GM23338 (cell line): ENCODE data around the gene RNGTT. TPM values are rescaled to one million over a fixed set of nuclear protein-coding genes. Genes with fewer than 3 reads are reported as not detected.

Source experiments
- ATAC-seq: fragments of 200-7000 bp; cut with Tn5 transposase; 3 replicates; pipeline ENCODE4 v1.9.1; 2020
- DNase-seq: peaks from one replicate; pipeline ENCODE4 v3.0.0-alpha.2; 2015; ENCODE audit warnings: low spot score
- H2AFZ ChIP-seq: fragments of 200-600 bp; sonication (generic); 2 replicates; pipeline ENCODE4 v1.8.0; 2016; ENCODE audit warnings: antibody characterized with exemption, mild to moderate bottlenecking, moderate library complexity
- H3F3A ChIP-seq: fragments of 200-600 bp; sonication (generic); replicated peaks from 2 replicates; pipeline ENCODE4 v1.8.0; 2017; ENCODE audit warnings: antibody characterized with exemption, mixed run types, low read depth
- H3K27ac ChIP-seq: fragments of 200-600 bp; sonication (generic); 2 replicates; pipeline ENCODE4 v1.6.1; 2016; ENCODE audit warnings: low read depth
- H3K27me3 ChIP-seq: fragments of 200-600 bp; sonication (generic); 2 replicates; pipeline ENCODE4 v1.8.0; 2016; ENCODE audit warnings: mild to moderate bottlenecking, mixed run types, moderate library complexity; ENCODE audit not compliant: insufficient read depth
- H3K36me3 ChIP-seq: fragments of 200-600 bp; sonication (generic); 2 replicates; pipeline ENCODE4 v1.8.0; 2016; ENCODE audit warnings: mild to moderate bottlenecking; ENCODE audit not compliant: insufficient read depth
- H3K4me1 ChIP-seq: fragments of 200-600 bp; sonication (generic); 2 replicates; pipeline ENCODE4 v1.8.0; 2016; ENCODE audit warnings: mild to moderate bottlenecking, moderate library complexity; ENCODE audit not compliant: insufficient read depth
- H3K4me2 ChIP-seq: fragments of 200-600 bp; sonication (generic); 2 replicates; pipeline ENCODE4 v1.7.1; 2017; ENCODE audit warnings: mixed run types
- H3K4me3 ChIP-seq: fragments of 200-600 bp; sonication (generic); 2 replicates; pipeline ENCODE4 v1.6.1; 2016; ENCODE audit warnings: mixed run types
- H3K79me2 ChIP-seq: fragments of 200-600 bp; sonication (generic); replicated peaks from 2 replicates; pipeline ENCODE4 v1.8.0; 2017; ENCODE audit warnings: mild to moderate bottlenecking; ENCODE audit not compliant: insufficient read depth
- H3K9me2 ChIP-seq: fragments of 200-600 bp; sonication (generic); 2 replicates; pipeline ENCODE4 v1.8.0; 2017; ENCODE audit not compliant: insufficient read depth
- H4K20me1 ChIP-seq: fragments of 200-600 bp; sonication (generic); replicated peaks from 2 replicates; pipeline ENCODE4 v1.8.0; 2017; ENCODE audit warnings: mild to moderate bottlenecking; ENCODE audit not compliant: insufficient read depth
- H3K27ac Mint-ChIP-seq: 2 replicates; pipeline ENCODE4 v1.8.0; 2020; ENCODE audit warnings: inconsistent platforms, mild to moderate bottlenecking, moderate library complexity, mixed read lengths
- H3K27me3 Mint-ChIP-seq: 3 replicates; pipeline ENCODE4 v1.8.0; 2022; ENCODE audit warnings: low read depth, mild to moderate bottlenecking, moderate library complexity, mixed read lengths, inconsistent platforms; ENCODE audit not compliant: insufficient read depth, poor library complexity
- H3K36me3 Mint-ChIP-seq: 3 replicates; pipeline ENCODE4 v1.8.0; 2021; ENCODE audit warnings: low read depth, mild to moderate bottlenecking, inconsistent platforms, moderate library complexity, mixed read lengths
- H3K4me1 Mint-ChIP-seq: 3 replicates; pipeline ENCODE4 v1.8.0; 2020; ENCODE audit warnings: mild to moderate bottlenecking, inconsistent platforms, mixed read lengths
- H3K4me3 Mint-ChIP-seq: 3 replicates; pipeline ENCODE4 v1.8.0; 2021; ENCODE audit warnings: moderate library complexity, mild to moderate bottlenecking, inconsistent platforms, mixed read lengths
- H3K9me3 Mint-ChIP-seq: 3 replicates; pipeline ENCODE4 v1.8.0; 2020; ENCODE audit warnings: moderate library complexity, mild to moderate bottlenecking, inconsistent platforms, mixed read lengths
- EZH2 ChIP-seq: fragments of 200-600 bp; sonication (generic); IDR thresholded peaks from one replicate; pipeline ENCODE4 v1.8.0; 2017; ENCODE audit warnings: antibody characterized with exemption, mild to moderate bottlenecking, low read depth; ENCODE audit not compliant: unreplicated experiment
- EZH2phosphoT487 ChIP-seq: fragments of 200-600 bp; sonication (generic); IDR thresholded peaks from one replicate; pipeline ENCODE4 v1.8.1; 2018; ENCODE audit warnings: antibody characterized with exemption; ENCODE audit not compliant: unreplicated experiment
- POLR2AphosphoS5 ChIP-seq: IDR thresholded peaks from 2 replicates; pipeline ENCODE4 v1.6.1; 2016; ENCODE audit warnings: antibody characterized with exemption, low read depth
- STAT1 ChIP-seq: IDR thresholded peaks from one replicate; pipeline ENCODE4 v1.6.1; 2016; ENCODE audit warnings: antibody characterized with exemption; ENCODE audit not compliant: unreplicated experiment
- ZNF331 ChIP-seq: fragments of 250-450 bp; sonication (Bioruptor Pico); IDR thresholded peaks from 2 replicates; pipeline ENCODE4 v1.5.0; 2020; ENCODE audit warnings: low read depth, mild to moderate bottlenecking, moderate library complexity
- polyA plus RNA-seq: library from polyadenylated mRNA; unstranded; fragments of >200 nt; fragmentation: Nextera tagmentation; extraction: Ambion mirVana; gene quantifications from 2 replicates; pipeline ENCODE4 v1.2.1, GENCODE V29; 2016
- total RNA-seq: library from RNA; depleted of rRNA; stranded (reverse); fragments of >200 nt; shearing (Covaris generic); gene quantifications from 2 replicates; pipeline ENCODE4 v1.2.3, GENCODE V29; 2014
- TF ChIP-seq, protein P1 (sequence below): fragments of 250-450 bp; sonication (Bioruptor Pico); IDR thresholded peaks from 2 replicates; pipeline ENCODE4 v1.5.0; 2020; ENCODE audit warnings: mild to moderate bottlenecking, moderate library complexity
- TF ChIP-seq, protein P2 (sequence below): IDR thresholded peaks from one replicate; pipeline ENCODE4 v1.6.1; 2018; ENCODE audit warnings: antibody characterized with exemption; ENCODE audit not compliant: unreplicated experiment
- TF ChIP-seq, protein P3 (sequence below), 2 experiments: fragments of 200-600 bp in 1 of 2; sonication (generic) in 1 of 2; conservative IDR thresholded peaks; 2 replicates each; pipeline versions ENCODE4 v1.5.1 to v1.6.1; 2016 to 2017; ENCODE audit warnings: antibody characterized with exemption in 2 of 2, low read depth in 2 of 2, mild to moderate bottlenecking in 2 of 2, moderate library complexity in 1 of 2

Gene RNGTT
- total and polyA plus RNA-seq, 2 experiments from 2014 or later: 11.2 to 29.2 TPM

DNA sequence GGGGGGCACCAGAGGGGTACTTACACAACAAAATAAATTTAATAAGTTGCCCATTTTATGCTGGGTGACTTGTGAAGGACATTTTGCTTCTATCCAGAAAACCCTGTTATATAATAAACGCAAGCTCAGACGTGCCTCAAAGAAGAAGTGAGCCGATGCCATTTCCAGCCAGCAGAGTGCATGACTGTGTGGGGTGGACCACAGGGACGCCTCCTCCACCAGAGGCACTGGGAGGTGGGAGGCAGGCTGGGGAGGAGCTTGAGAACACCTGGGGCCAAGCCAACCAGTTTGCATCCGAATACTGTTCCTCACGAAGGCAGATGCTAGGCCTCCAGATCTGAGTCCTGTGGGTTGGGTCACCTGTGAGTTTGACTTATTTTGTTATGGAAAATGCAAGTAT lies 363.8 kb downstream of the RNGTT start (continued):
- TF ChIP-seq, protein P1, sequence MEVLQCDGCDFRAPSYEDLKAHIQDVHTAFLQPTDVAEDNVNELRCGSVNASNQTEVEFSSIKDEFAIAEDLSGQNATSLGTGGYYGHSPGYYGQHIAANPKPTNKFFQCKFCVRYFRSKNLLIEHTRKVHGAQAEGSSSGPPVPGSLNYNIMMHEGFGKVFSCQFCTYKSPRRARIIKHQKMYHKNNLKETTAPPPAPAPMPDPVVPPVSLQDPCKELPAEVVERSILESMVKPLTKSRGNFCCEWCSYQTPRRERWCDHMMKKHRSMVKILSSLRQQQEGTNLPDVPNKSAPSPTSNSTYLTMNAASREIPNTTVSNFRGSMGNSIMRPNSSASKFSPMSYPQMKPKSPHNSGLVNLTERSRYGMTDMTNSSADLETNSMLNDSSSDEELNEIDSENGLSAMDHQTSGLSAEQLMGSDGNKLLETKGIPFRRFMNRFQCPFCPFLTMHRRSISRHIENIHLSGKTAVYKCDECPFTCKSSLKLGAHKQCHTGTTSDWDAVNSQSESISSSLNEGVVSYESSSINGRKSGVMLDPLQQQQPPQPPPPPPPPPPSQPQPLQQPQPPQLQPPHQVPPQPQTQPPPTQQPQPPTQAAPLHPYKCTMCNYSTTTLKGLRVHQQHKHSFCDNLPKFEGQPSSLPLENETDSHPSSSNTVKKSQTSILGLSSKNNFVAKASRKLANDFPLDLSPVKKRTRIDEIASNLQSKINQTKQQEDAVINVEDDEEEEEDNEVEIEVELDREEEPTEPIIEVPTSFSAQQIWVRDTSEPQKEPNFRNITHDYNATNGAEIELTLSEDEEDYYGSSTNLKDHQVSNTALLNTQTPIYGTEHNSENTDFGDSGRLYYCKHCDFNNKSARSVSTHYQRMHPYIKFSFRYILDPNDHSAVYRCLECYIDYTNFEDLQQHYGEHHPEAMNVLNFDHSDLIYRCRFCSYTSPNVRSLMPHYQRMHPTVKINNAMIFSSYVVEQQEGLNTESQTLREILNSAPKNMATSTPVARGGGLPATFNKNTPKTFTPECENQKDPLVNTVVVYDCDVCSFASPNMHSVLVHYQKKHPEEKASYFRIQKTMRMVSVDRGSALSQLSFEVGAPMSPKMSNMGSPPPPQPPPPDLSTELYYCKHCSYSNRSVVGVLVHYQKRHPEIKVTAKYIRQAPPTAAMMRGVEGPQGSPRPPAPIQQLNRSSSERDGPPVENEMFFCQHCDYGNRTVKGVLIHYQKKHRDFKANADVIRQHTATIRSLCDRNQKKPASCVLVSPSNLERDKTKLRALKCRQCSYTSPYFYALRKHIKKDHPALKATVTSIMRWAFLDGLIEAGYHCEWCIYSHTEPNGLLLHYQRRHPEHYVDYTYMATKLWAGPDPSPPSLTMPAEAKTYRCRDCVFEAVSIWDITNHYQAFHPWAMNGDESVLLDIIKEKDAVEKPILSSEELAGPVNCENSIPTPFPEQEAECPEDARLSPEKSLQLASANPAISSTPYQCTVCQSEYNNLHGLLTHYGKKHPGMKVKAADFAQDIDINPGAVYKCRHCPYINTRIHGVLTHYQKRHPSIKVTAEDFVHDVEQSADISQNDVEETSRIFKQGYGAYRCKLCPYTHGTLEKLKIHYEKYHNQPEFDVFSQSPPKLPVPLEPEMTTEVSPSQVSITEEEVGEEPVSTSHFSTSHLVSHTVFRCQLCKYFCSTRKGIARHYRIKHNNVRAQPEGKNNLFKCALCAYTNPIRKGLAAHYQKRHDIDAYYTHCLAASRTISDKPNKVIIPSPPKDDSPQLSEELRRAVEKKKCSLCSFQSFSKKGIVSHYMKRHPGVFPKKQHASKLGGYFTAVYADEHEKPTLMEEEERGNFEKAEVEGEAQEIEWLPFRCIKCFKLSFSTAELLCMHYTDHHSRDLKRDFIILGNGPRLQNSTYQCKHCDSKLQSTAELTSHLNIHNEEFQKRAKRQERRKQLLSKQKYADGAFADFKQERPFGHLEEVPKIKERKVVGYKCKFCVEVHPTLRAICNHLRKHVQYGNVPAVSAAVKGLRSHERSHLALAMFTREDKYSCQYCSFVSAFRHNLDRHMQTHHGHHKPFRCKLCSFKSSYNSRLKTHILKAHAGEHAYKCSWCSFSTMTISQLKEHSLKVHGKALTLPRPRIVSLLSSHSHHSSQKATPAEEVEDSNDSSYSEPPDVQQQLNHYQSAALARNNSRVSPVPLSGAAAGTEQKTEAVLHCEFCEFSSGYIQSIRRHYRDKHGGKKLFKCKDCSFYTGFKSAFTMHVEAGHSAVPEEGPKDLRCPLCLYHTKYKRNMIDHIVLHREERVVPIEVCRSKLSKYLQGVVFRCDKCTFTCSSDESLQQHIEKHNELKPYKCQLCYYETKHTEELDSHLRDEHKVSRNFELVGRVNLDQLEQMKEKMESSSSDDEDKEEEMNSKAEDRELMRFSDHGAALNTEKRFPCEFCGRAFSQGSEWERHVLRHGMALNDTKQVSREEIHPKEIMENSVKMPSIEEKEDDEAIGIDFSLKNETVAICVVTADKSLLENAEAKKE: 0 out of 2 replicates have a peak, but pooled peaks have one; percentile 34

DNA sequence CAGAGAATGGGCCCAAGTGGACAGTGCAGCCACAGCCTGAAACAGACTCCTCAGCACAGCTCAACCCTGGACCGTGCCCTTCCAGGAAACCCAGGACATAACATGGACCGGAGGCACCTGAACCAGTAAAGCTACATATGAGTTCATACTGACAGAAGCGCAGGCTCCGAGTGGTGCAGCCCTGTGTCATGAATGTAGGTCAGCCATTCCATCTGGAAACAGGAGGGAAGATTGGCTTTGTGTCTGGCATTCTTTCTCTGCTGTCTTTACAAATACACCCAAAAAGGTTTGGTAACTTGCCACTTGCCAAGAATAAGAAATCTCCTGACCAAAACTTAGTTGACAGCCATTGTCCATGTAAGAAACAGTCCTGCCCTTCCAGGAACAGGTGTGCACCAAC lies 366.6 kb downstream of the RNGTT start:
- Mint-ChIP-seq H3K4me1 (peaks cover 7% of the 10 kb centered on the region; the same call in 2 of the 3 replicates), H3K27ac (no peak overlapping the region), H3K36me3 (no peaks in the 10 kb centered on the region), H3K4me3 (no peak overlapping the region), H3K27me3 (peaks cover 2% of the 10 kb centered on the region), H3K9me3 (no peaks in the 10 kb centered on the region; the same call in 2 of the 3 replicates)
- no peaks in the 10 kb centered on the region for H3K27me3 ChIP-seq
- no peaks in the 10 kb centered on the region for H3K79me2 ChIP-seq
- DNase-seq (no peak), ATAC-seq (no peak)
- H3K9me2 ChIP-seq: peaks cover 30% of the 10 kb centered on the region
- no peak overlapping the region for H3K27ac ChIP-seq
- H2AFZ ChIP-seq: no peak overlapping the region
- 0 out of 2 replicates have a peak, but pooled peaks cover 5% of the 10 kb centered on the region for H3K4me1 ChIP-seq
- no peaks in the 10 kb centered on the region for H3K36me3 ChIP-seq
- H3K4me2 ChIP-seq: no peak overlapping the region
- TF ChIP-seq EZH2phosphoT487: no peak
- no peaks in the 10 kb centered on the region for H4K20me1 ChIP-seq
- no peak overlapping the region for H3K4me3 ChIP-seq
- H3F3A ChIP-seq: no peaks in the 10 kb centered on the region

DNA sequence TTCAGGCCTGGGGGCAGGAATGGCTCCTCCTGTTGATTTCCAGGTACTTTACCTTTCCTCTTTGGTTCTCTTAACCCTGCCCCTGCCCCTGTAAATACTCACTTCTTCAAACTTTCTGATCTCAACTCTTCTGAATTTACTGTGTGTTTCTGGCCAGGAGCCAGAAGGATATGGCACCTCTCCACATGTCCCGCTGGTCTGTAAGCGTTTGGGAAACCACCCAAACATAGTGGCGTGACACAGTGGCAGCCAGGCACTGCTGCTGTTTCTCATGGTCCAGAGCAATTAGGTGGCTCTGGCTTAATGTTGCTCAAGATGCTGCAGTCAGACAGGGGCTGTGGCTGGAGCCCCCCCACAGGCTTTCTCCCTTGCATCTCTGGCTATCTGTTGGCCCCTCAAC lies 374.5 kb downstream of the RNGTT start:
- ATAC-seq: no peak
- H3K27ac Mint-ChIP-seq: no peak overlapping the region
- TF ChIP-seq POLR2AphosphoS5: no peak
- TF ChIP-seq STAT1: no peak
- TF ChIP-seq, protein P2, sequence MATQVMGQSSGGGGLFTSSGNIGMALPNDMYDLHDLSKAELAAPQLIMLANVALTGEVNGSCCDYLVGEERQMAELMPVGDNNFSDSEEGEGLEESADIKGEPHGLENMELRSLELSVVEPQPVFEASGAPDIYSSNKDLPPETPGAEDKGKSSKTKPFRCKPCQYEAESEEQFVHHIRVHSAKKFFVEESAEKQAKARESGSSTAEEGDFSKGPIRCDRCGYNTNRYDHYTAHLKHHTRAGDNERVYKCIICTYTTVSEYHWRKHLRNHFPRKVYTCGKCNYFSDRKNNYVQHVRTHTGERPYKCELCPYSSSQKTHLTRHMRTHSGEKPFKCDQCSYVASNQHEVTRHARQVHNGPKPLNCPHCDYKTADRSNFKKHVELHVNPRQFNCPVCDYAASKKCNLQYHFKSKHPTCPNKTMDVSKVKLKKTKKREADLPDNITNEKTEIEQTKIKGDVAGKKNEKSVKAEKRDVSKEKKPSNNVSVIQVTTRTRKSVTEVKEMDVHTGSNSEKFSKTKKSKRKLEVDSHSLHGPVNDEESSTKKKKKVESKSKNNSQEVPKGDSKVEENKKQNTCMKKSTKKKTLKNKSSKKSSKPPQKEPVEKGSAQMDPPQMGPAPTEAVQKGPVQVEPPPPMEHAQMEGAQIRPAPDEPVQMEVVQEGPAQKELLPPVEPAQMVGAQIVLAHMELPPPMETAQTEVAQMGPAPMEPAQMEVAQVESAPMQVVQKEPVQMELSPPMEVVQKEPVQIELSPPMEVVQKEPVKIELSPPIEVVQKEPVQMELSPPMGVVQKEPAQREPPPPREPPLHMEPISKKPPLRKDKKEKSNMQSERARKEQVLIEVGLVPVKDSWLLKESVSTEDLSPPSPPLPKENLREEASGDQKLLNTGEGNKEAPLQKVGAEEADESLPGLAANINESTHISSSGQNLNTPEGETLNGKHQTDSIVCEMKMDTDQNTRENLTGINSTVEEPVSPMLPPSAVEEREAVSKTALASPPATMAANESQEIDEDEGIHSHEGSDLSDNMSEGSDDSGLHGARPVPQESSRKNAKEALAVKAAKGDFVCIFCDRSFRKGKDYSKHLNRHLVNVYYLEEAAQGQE: no peak
- TF ChIP-seq EZH2: no peak
- TF ChIP-seq, protein P3, sequence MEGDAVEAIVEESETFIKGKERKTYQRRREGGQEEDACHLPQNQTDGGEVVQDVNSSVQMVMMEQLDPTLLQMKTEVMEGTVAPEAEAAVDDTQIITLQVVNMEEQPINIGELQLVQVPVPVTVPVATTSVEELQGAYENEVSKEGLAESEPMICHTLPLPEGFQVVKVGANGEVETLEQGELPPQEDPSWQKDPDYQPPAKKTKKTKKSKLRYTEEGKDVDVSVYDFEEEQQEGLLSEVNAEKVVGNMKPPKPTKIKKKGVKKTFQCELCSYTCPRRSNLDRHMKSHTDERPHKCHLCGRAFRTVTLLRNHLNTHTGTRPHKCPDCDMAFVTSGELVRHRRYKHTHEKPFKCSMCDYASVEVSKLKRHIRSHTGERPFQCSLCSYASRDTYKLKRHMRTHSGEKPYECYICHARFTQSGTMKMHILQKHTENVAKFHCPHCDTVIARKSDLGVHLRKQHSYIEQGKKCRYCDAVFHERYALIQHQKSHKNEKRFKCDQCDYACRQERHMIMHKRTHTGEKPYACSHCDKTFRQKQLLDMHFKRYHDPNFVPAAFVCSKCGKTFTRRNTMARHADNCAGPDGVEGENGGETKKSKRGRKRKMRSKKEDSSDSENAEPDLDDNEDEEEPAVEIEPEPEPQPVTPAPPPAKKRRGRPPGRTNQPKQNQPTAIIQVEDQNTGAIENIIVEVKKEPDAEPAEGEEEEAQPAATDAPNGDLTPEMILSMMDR (conservative IDR thresholded peaks at IDR 0.05; ENCODE audit: low read depth in 2 of 2): no peak
- TF ChIP-seq ZNF331 (CRISPR knock-in tag): no peak

More for the DNA sequence above, 374.5 kb downstream of the RNGTT start:
- Histone ChIP-seq H3K9me2 (0 out of 2 replicates have a peak, but pooled peaks cover 9% of the 10 kb centered on the region), H3K27me3 (no peaks in the 10 kb centered on the region), H3K36me3 (no peaks in the 10 kb centered on the region), H3K4me3 (no peak overlapping the region), H3K4me1 (peaks cover 13% of the 10 kb centered on the region), H3K79me2 (no peaks in the 10 kb centered on the region), H3K4me2 (no peak overlapping the region), H2AFZ (no peak overlapping the region), H4K20me1 (no peaks in the 10 kb centered on the region), H3K27ac (no peak overlapping the region), H3F3A (no peaks in the 10 kb centered on the region)
- Mint-ChIP-seq H3K36me3 (peaks cover 2% of the 10 kb centered on the region; the same call in 1 of the 3 replicates), H3K27me3 (peaks cover 2% of the 10 kb centered on the region), H3K4me1 (peaks cover 23% of the 10 kb centered on the region), H3K4me3 (no peak overlapping the region), H3K9me3 (no peaks in the 10 kb centered on the region)
- DNase-seq: no peak
